GM19324 (cell line): Measurements from ENCODE around the gene ARL6IP5.

ENCODE experiments used
- ATAC-seq: cut with Tn5 transposase; IDR thresholded peaks from one replicate; pipeline ENCODE4 v1.9.1; 2021; ENCODE audit warnings: mild to moderate bottlenecking, moderate library complexity; ENCODE audit not compliant: unreplicated experiment, low FRiP score

The ARL6IP5 gene

DNA sequence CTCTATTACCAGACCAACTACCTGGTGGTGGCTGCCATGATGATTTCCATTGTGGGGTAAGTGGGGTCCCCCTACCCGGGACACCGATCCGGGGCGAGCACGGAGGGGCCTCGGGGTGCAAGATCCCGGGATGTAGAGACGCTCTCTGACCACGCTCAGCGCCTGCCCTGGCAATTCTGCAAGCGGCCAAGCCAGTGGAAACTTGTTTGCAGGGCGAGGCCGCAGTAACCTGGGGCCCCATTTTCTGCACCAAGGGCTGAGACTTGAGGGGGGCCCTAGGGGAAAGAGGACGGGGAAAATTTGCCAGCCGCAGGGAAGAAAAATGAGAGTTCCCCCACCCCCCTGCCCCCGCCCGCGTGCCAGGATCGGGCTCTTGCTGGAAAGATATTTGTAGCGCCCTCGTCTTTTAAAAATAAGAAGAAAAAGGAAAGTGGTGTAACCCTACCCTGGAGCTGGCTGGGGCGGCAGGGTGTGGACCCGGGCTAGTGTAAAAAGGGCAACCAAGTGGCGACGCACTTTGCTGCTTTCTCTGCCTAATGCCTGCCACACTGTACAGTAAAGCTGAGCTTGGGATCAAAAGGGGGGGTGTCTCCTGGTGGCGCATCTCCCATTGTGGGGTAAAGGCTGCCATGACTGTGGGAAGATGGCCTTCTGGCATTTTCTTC lies 563 bp downstream of the ARL6IP5 start:
- ATAC-seq = peak; percentile 3

DNA sequence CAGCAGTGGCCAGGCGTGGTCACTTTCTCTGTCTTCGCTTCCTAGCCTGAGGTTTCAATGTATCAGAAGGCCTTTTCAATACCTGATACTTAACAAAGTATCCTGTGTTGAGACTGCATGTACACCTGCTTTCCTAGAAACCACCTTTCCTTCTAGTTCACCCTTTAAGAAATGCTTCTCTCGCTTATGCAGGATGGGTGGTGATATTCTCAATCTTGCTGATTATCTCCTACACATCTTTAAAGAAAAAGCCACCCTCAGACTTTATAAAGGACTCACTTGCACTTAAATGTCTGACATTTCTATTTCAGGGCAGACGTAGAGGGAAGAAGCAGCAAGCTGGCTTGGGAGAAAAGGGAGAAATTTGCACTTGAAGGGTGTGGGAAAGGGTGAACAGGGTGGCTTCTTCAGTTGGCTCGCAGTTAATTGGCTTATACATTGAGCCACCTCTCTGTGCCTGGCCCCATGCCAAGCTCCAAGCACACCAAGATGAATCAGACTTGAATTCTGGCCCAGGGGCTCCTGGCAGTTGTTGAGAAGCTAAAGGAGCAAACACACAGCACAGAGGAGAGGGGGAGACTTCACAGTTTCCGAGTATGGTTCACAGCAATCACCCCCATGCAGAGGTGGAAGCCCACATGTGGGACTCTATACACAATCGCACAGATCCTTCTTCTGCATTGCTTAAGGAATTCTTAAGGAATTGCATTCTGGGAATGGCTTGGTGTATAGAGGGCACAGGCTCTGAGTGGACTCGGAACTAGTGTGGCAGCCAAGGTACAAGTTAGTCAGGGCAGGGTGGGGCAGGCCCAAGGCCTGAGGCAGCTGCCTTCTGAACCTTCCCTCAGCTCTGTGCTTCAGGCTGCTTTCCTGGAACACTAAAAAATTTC lies 1.3 kb downstream of the ARL6IP5 start:
- no peak for ATAC-seq

DNA sequence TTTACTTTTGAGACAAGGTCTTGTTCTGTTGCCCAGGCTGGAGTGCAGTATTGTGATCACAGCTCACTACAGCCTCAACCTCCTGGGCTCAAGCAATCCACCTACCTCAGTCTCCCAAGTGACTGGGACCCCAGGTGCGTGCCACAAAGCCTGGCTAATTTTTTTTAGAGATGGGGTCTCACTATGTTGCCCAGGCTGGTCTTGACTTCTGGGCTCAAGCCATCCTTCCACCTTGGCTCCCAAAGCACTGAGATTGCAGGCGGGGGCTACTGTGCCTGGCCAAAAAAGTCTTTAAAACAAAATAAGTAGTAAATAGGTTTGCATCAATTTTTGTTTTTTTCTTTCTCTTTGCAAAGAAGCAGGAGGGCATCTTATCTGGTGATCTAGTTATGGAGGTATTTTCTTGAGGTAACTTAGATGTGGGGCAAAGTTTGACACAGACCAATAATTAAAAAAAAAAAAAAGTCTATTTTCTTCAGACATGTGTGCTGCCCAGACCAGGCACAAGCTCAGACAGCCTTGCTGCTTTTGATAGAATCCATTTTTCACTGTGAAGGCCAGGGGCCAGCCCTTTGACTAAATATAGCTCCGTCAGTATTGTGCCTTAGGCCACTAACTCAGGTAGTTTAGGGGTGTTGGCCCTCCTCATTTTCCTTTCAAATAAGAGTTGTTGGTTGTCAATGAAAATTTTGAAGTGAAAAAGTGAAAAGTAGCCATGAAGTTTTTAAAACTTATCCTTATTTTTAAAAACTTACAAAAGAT lies 2.5 kb downstream of the ARL6IP5 start:
- ATAC-seq = no peak

DNA sequence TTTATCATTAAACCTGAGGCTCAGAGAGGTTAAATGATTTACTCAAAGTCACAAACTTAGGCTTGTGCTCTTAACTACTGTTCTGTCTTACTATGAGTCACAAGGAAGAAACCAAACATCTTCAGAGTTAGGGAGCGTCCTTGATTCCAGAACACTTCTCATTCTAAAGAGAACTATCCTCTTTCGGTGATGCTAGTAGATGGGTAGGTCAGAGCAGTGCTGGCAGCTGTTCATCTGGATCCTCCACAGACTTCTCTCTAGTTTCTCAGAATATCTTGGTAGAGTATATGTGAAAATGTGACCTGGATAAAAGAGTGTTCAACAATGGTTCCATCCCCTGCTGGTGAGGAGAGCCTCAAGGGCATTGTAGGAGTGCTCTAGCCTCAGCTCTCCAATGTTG lies 3.3 kb downstream of the ARL6IP5 start:
- no peak for ATAC-seq

DNA sequence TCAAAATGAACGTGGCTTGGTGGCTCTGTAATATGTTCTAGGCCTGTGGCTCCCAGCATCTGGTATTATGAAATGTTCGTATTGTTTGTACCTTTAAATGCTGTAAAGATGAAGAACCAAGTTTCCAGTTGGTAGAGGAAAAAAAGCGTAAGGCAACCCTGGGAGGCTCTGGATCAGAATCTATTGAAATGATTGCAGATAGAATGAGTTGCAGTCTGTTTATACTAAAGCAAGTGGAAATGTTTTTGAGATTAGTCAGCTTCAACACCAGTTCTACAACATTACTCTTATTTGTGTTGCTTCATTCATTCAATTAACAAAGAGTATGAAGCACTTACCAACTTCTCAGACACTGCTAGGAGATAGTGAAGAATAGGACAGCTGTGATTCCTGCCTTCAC lies 5.3 kb downstream of the ARL6IP5 start:
- ATAC-seq = no peak

DNA sequence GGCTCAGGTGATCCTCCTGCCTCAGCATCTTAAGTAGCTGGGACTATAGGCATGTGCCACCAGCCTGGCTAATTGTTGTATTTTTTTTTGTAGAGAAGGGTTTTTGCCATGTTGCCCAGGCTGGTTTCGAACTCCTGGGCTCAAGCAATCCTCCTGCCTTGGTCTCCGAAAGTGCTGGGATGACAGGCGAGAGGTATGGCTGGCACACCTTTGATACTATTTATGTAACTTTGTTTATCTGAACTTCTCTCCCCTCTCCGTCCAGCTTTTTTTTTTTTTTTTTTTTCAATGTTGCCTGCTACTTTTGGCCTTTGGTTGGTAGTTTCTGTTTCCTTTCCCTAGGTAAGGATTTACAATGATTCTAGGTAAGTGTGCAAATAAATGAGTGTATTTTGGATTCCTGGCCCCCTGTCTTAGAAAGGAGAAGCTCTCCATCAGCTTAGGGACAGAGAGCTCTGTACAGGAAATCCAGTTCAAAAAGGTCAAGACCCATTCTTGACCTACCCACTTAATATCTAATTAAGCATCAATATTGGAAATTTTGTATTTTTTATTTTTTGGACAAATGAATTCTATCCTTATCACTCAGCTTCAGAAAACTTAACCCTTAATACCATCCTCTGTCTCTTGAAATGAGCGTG lies 6.8 kb downstream of the ARL6IP5 start:
- peak; percentile 10 for ATAC-seq

DNA sequence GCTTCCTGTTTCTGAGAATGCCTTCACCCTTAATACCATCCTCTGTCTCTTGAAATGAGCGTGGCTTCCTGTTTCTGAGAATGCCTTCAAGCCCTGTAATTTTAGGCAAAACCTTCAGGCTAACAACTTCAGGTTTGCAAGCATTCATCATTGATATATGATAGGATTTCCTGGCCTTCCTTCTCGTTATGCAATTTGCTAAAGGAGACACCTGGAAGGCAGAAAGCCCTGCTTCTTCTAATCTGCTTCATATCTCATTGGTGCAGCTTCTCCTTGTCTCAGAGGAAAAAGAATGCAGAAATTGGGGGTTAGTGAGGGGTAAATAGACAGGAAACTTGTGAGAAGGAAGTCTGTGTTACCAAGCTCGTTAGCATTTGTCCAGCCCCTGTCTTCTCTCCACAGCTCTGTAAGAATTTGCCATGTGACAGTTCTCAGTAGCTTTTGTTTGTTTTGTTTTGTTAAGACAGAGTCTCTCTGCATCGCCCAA lies 7.3 kb downstream of the ARL6IP5 start:
- peak; percentile 67 for ATAC-seq

DNA sequence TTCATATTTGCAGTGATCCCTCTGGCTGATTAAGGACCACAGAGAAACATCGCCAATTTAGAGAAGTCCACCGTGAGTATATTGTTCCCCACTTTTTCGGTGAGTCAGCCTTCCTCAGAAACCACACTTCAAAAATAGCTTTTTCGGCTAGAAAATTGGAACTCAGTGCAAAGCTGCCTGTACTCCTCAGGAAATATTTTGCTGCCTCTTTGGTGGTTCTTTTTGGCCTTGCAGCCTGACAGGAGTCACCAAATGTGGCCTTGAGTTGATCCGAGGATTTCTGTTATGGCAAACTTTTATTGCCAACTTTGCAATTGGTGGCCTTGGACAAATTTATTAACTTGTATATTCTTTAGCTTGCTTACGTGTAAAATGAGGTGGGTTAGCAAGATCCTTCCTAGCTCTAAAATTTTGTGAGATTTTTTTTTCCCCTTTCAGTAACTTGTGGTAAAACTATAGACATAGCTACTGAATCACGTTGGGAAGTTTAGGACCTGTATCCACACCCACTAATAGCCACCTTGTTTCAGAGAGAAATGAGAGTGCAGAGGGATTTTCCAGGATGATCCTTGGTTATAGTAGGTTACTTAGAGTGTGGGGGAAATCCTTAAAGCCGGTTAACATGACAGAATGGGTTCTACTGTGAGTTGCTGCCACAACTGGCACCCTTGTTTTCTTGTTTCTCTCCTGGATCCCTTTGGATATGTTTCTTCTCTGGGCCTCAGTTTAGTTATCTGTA lies 9.9 kb downstream of the ARL6IP5 start:
- no peak for ATAC-seq

DNA sequence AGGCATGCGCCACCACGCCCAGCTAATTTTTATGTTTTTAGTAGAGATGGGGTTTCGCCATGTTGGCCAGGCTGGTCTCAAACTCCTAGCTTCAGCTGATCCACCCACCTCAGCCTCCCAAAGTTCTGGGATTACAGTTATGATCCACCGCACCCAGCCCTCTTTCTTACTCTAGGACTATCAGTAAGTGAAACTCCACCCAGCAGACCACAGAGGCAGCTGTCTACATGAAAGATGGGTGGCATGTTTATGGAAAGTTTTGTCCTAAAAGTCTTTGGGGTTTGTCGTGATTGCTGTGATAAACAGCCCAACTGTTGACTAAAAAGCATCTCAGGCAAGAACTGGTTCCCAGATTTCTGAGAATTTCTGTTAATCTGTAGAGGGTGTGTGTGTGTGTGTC lies 10.9 kb downstream of the ARL6IP5 start:
- ATAC-seq = no peak

DNA sequence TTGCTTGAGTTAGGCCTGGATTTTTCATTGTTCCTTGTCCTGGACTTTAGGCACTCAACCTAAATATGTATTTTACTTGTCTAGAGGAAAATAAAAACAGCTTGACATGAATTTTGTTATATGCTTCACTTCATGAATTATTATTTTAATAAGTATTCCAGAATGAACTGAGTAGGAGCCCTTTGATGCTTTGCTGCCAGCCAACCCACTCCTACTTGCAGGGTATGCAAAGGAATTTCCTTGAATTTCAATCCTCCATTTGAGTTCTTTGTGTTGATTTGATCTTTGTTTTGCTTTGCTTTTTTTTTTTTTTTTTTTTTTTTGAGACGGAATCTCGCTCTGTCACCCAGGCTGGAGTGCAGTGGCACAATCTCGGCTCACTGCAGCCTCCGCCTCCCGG lies 11.6 kb downstream of the ARL6IP5 start:
- no peak for ATAC-seq

DNA sequence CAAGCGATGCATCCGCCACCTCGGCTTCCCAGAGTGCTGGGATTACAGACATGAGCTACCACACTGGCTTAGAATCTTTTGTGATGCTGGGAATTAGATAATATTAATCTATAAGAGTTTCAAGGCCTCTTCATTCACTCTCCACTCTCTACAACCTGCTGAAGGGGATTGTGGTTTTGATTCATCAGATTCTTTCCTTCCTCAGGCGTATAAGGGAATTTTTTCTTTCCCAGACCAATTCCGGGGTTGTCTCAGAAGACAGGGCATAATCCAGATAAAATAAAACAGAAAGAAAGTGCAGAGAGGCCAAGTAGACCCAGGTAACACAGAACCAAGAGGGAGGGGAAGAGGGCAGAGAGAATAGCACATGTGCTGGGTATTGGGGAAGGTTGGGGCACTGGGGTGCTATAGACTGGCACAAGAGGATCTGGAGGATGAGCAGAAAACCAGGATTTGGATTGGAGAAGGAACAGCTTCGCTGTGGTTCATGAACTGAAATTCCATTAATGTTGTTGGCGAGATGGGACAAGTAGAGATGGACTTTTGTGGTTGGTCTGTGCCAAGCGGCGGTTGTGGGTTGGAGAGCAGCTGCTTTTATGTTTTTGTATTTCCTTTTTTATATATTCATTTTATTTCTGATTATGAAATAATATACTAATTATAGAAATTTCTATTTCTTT lies 12.8 kb downstream of the ARL6IP5 start:
- no peak for ATAC-seq

DNA sequence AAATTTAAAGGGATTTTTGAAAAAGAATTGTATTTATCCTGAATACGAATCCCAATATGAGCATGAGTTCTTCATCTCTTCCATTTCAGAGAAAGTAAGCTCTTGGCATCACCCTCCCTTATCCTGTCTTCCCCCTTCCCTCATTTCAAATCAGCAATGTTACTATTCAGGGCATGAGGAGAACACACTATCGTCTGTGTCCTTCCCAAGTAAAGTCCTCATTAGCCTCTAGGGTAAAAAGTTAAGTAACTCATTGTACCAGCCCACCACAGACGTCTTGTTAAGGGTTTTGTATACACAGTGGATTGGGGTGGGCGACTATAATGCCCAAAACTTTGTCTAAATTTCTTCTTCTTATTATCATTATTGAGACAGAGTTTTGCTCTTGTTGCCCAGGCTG lies 14.8 kb downstream of the ARL6IP5 start:
- no peak for ATAC-seq

DNA sequence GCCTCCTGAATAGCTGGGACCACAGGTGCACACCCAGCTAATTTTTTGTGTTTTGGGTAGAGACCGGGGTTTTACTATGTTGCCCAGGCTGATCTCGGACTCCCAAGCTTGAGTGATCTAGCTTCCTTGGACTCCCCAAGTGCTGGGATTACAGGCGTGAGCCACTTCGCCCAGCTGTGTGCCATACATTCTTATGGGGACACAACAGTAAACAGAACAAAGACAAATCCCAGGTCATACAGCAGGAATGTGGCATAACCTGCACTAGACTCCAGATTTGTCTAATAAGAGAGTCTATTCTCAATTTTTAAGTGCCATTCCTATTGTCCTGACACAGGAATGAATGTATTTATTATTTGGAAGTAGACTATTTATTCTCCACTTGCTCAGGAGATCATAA lies 17.6 kb downstream of the ARL6IP5 start:
- ATAC-seq = no peak

DNA sequence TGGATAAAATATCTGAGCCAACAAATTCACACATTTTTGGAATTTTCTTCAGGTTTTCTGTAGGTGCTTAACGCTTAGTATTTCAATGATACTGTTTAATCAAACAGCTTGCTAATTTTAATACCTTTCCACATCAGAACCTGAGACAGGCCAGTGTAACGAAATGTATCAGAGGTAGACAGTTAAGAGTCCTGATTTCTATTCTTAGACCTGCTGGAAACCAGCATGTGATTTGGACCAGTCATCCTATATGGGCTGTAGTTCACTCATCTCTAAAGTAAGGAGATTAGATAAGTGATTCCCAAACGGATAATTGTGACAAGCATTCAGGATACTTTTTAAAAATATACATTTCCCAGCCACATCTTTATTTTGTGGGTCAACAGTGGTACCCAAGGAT lies 18.4 kb downstream of the ARL6IP5 start:
- ATAC-seq = no peak

DNA sequence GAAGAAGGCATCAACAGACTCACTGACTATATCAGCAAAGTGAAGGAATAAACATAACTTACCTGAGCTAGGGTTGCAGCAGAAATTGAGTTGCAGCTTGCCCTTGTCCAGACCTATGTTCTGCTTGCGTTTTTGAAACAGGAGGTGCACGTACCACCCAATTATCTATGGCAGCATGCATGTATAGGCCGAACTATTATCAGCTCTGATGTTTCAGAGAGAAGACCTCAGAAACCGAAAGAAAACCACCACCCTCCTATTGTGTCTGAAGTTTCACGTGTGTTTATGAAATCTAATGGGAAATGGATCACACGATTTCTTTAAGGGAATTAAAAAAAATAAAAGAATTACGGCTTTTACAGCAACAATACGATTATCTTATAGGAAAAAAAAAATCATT lies 19.8 kb downstream of the ARL6IP5 start:
- no peak for ATAC-seq

DNA sequence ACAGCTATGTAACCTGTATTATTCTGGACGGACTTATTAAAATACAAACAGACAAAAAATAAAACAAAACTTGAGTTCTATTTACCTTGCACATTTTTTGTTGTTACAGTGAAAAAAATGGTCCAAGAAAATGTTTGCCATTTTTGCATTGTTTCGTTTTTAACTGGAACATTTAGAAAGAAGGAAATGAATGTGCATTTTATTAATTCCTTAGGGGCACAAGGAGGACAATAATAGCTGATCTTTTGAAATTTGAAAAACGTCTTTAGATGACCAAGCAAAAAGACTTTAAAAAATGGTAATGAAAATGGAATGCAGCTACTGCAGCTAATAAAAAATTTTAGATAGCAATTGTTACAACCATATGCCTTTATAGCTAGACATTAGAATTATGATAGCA lies 20.6 kb downstream of the ARL6IP5 start:
- ATAC-seq = no peak

DNA sequence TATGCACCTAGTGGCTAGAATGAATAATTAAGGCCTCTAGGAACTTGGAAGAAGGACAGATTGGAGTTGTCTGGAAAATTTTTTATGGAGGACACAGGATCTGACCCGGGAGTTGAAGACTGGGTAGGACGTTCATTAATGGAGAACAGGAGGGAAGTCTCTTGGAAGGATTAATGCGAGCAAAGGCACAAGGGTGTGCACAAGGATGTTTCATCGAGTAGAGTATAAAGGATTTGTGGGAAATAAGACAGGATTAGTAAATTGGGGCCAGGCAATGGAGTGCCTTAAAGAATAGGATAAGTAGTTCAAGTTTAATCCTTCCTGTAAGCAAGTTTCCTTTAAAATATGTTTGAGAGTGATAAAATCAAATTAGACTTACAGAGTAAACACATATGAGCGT lies 23.1 kb downstream of the ARL6IP5 start:
- no peak for ATAC-seq

DNA sequence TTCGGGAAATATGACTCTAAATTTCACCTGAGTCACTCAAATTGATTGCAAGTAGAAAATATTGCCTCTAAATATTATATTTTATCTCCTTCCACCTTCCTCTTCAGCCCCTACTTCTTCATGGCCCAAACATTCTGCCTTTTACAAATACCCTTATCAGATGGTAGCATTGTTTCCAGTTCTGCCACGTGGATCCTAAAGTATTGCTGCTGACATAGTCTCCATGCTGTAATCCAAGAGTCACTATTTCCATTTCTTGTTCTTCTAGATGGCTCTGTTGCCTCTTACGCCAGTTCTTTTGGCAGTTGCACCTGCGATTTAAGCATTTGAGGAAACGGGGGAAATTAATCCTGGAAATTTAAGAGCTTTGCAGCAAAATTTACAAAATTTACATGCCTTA lies 24.1 kb downstream of the ARL6IP5 start:
- no peak for ATAC-seq

DNA sequence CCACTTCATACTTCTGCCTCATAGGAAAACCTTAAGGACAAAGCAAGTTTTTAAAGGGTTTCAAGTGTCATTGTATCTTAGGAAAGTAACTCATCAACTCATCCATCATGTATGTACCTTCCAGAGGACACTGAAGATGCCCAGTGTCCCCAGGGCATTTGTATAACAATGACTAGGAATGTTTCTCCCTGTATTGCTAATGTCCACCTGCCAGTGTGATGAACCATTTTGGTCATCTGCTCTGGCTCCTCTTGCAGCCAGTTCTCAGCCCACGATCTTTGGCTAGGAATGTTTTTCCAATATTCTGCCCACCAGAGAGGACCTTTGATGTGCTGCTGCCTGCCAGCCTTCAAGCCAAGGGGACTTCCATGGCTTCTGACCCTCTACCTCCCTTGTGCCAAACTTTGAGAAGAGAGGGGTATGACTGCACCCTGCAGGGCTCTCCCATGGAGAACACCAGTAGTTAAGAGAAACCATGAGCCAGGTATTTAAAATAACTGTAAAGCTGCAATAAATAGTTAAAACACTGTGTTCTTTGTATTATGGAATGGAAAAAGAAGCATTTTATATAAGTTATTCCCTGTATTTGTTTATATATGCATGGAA lies 26.3 kb downstream of the ARL6IP5 start:
- no peak for ATAC-seq
